H1 (cell line): ENCODE measurements around the gene SECISBP2L. TPM values are rescaled to one million over a fixed set of nuclear protein-coding genes. Genes with fewer than 3 reads are reported as not detected.

Experiments used
- CTCF ChIA-PET: fragments of 300-600 bp; sonication (Branson Sonifier 250); formaldehyde crosslinking; loops from one replicate; lab custom pipeline; 2021; ENCODE audit not compliant: partially characterized antibody; lab: Charles Lee
- POLR2A ChIA-PET: fragments of 300-600 bp; sonication (Branson Sonifier 250); formaldehyde crosslinking; loops from one replicate; lab custom pipeline; 2021; ENCODE audit warnings: inconsistent platforms; ENCODE audit not compliant: partially characterized antibody; lab: Charles Lee
- DNase-seq, 2 experiments: peaks; one replicate each; pipeline versions ENCODE4 v3.0.0 to v3.0.0-alpha.2; 2010 to 2022; ENCODE audit warnings: low spot score in 2 of 2, low read depth in 1 of 2, mixed read lengths in 1 of 2
- FAIRE-seq: peaks from 2 replicates; lab custom pipeline; 2011; peaks lifted over from hg19 to GRCh38; lab: Jason Lieb, UNC
- H2AFZ ChIP-seq: 2 replicates; pipeline ENCODE4 v1.8.1; 2012; ENCODE audit warnings: low read length, inconsistent platforms
- H2AK5ac ChIP-seq: 2 replicates; pipeline ENCODE4 v1.6.1; 2013; ENCODE audit warnings: low read depth, low read length
- H2BK120ac ChIP-seq: replicated peaks from 2 replicates; pipeline ENCODE3; 2013; ENCODE audit warnings: low read depth, low read length, inconsistent platforms
- H2BK12ac ChIP-seq: 2 replicates; pipeline ENCODE4 v1.6.1; 2013; ENCODE audit warnings: low read depth, low read length
- H2BK15ac ChIP-seq: 2 replicates; pipeline ENCODE4 v1.6.1; 2013; ENCODE audit warnings: low read length
- H2BK20ac ChIP-seq: 2 replicates; pipeline ENCODE4 v1.6.1; 2013; ENCODE audit warnings: low read length
- H2BK5ac ChIP-seq: 2 replicates; pipeline ENCODE4 v1.6.1; 2013; ENCODE audit warnings: low read depth, low read length
- H3K14ac ChIP-seq: 2 replicates; pipeline ENCODE4 v1.6.1; 2013; ENCODE audit warnings: inconsistent platforms; ENCODE audit not compliant: insufficient read length
- H3K18ac ChIP-seq: 2 replicates; pipeline ENCODE4 v1.6.1; 2013; ENCODE audit warnings: low read length; ENCODE audit errors: extremely low read depth
- H3K23ac ChIP-seq: 2 replicates; pipeline ENCODE4 v1.6.1; 2013; ENCODE audit warnings: inconsistent platforms; ENCODE audit not compliant: insufficient read length
- H3K23me2 ChIP-seq: 2 replicates; pipeline ENCODE4 v1.6.1; 2013; ENCODE audit warnings: low read depth, low read length
- H3K27ac ChIP-seq: 2 replicates; pipeline ENCODE4 v1.6.1; 2011; ENCODE audit warnings: low read depth, low read length, inconsistent platforms
- H3K27me3 ChIP-seq, 4 experiments: replicated peaks in 1 of 4; 1 replicate in 1 of 4; 2 replicates in 3 of 4; pipeline versions ENCODE4 v1.6.1 to v1.8.1; 2011 to 2013; ENCODE audit warnings: low read length in 3 of 4, mild to moderate bottlenecking in 3 of 4, inconsistent platforms in 2 of 4, mixed read lengths in 2 of 4, moderate library complexity in 1 of 4; ENCODE audit not compliant: control insufficient read depth in 3 of 4, insufficient read depth in 3 of 4; ENCODE audit errors: extremely low read depth in 1 of 4
- H3K36me3 ChIP-seq, 4 experiments: 2 replicates each; pipeline versions ENCODE4 v1.6.1 to v1.8.1; 2011 to 2013; ENCODE audit warnings: mild to moderate bottlenecking in 4 of 4, low read length in 3 of 4, moderate library complexity in 2 of 4, control low read depth in 1 of 4, inconsistent platforms in 1 of 4; ENCODE audit not compliant: insufficient read depth in 4 of 4, control insufficient read depth in 2 of 4
- H3K4ac ChIP-seq: replicated peaks from 2 replicates; pipeline ENCODE3; 2013; ENCODE audit warnings: low read length, low read depth, mixed read lengths, inconsistent platforms; ENCODE audit not compliant: insufficient read length
- H3K4me1 ChIP-seq, 4 experiments: replicated peaks in 1 of 4; 1 replicate in 1 of 4; 2 replicates in 3 of 4; pipeline versions ENCODE4 v1.6.1 to v1.8.1; 2011 to 2013; ENCODE audit warnings: low read length in 3 of 4, inconsistent platforms in 2 of 4, mixed read lengths in 1 of 4; ENCODE audit not compliant: insufficient read depth in 4 of 4, control insufficient read depth in 3 of 4
- H3K4me2 ChIP-seq, 2 experiments: 2 replicates each; pipeline versions ENCODE4 v1.6.1 to v1.8.1; 2011 to 2013; ENCODE audit warnings: low read depth in 2 of 2, low read length in 2 of 2, control low read depth in 1 of 2, inconsistent platforms in 1 of 2, mild to moderate bottlenecking in 1 of 2; ENCODE audit not compliant: insufficient read depth in 1 of 2
- H3K4me3 ChIP-seq, 4 experiments: fragments of 200-600, 300-600 bp in 1 of 4; sonication (generic), shearing (Covaris generic), sonication (Bioruptor Twin) in 1 of 4; 2 replicates each; pipeline versions ENCODE4 v1.5.1 to v1.8.1; 2011 to 2016; ENCODE audit warnings: low read length in 4 of 4, low read depth in 3 of 4, control low read depth in 2 of 4, inconsistent platforms in 2 of 4, mild to moderate bottlenecking in 2 of 4, mixed read lengths in 1 of 4, moderate library complexity in 1 of 4; ENCODE audit not compliant: insufficient read depth in 2 of 4; ENCODE audit errors: extremely low read depth in 1 of 4
- H3K56ac ChIP-seq: replicated peaks from 2 replicates; pipeline ENCODE3; 2013; ENCODE audit warnings: low read depth, mild to moderate bottlenecking, mixed read lengths, low read length, inconsistent platforms; ENCODE audit not compliant: insufficient read length
- H3K79me1 ChIP-seq: 2 replicates; pipeline ENCODE4 v1.6.1; 2013; ENCODE audit warnings: low read depth, low read length, control low read depth
- H3K79me2 ChIP-seq, 2 experiments: 2 replicates each; pipeline versions ENCODE4 v1.6.1 to v1.8.1; 2012 to 2013; ENCODE audit warnings: low read length in 2 of 2, mild to moderate bottlenecking in 2 of 2, inconsistent platforms in 1 of 2; ENCODE audit not compliant: insufficient read depth in 2 of 2, control insufficient read depth in 1 of 2
- H3K9ac ChIP-seq, 4 experiments: replicated peaks in 1 of 4; 1 replicate in 1 of 4; 2 replicates in 3 of 4; pipeline versions ENCODE4 v1.6.1 to v1.8.1; 2011 to 2013; ENCODE audit warnings: low read depth in 3 of 4, low read length in 3 of 4, control low read depth in 2 of 4, mild to moderate bottlenecking in 2 of 4, moderate library complexity in 2 of 4, inconsistent platforms in 1 of 4; ENCODE audit errors: extremely low read depth in 1 of 4
- H3K9me3 ChIP-seq, 2 experiments: 2 replicates each; pipeline versions ENCODE4 v1.6.1 to v1.8.1; 2012 to 2013; ENCODE audit warnings: mild to moderate bottlenecking in 2 of 2, moderate library complexity in 2 of 2, control low read depth in 1 of 2, inconsistent platforms in 1 of 2, low read depth in 1 of 2, low read length in 1 of 2, mixed read lengths in 1 of 2; ENCODE audit not compliant: insufficient read depth in 2 of 2
- H4K20me1 ChIP-seq, 2 experiments: replicated peaks in 1 of 2; 2 replicates each; pipeline versions ENCODE3 to v1.8.1; 2011 to 2013; ENCODE audit warnings: inconsistent platforms in 2 of 2, low read length in 2 of 2, mild to moderate bottlenecking in 1 of 2; ENCODE audit not compliant: insufficient read depth in 2 of 2, control insufficient read depth in 1 of 2
- H4K5ac ChIP-seq: 2 replicates; pipeline ENCODE4 v1.6.1; 2013; ENCODE audit warnings: low read length, low read depth, mixed read lengths, inconsistent platforms; ENCODE audit not compliant: insufficient read length
- H4K8ac ChIP-seq: 2 replicates; pipeline ENCODE4 v1.8.0; 2013; ENCODE audit warnings: mild to moderate bottlenecking, moderate library complexity, low read length, inconsistent platforms; ENCODE audit not compliant: insufficient read depth; ENCODE audit errors: extremely low read depth
- H4K91ac ChIP-seq: replicated peaks from 2 replicates; pipeline ENCODE3; 2013; ENCODE audit warnings: low read length, mixed read lengths, inconsistent platforms; ENCODE audit not compliant: insufficient read length
- BRCA1 ChIP-seq: IDR thresholded peaks from 2 replicates; pipeline ENCODE4 v1.6.1; 2012; ENCODE audit warnings: low read depth, low read length, improper control_type of control experiment
- GABPA ChIP-seq: IDR thresholded peaks from 2 replicates; pipeline ENCODE4 v1.6.1; 2011; ENCODE audit warnings: mild to moderate bottlenecking, low read length, moderate library complexity, borderline replicate concordance; ENCODE audit not compliant: insufficient read depth
- HDAC2 ChIP-seq, 2 experiments: fragments of 300-600 bp in 1 of 2; sonication (generic) in 1 of 2; IDR thresholded peaks; 2 replicates each; pipeline ENCODE4 v1.6.1; 2011 to 2012; ENCODE audit warnings: low read depth in 2 of 2, low read length in 2 of 2, mild to moderate bottlenecking in 2 of 2, moderate library complexity in 2 of 2, borderline replicate concordance in 1 of 2, inconsistent platforms in 1 of 2
- JUN ChIP-seq: IDR thresholded peaks from 2 replicates; pipeline ENCODE4 v1.6.1; 2011; ENCODE audit warnings: low read depth, mild to moderate bottlenecking, improper control_type of control experiment, low read length
- KDM1A ChIP-seq: fragments of 200-600, 300-600 bp; sonication (generic); IDR thresholded peaks from 2 replicates; pipeline ENCODE4 v1.7.1; 2016; ENCODE audit warnings: mild to moderate bottlenecking, low read length, borderline replicate concordance
- KDM5A ChIP-seq: fragments of 200-600 bp; IDR thresholded peaks from 2 replicates; pipeline ENCODE4 v1.7.1; 2012; ENCODE audit warnings: mild to moderate bottlenecking, low read length, inconsistent platforms, mixed read lengths
- SAP30 ChIP-seq: fragments of 300-600 bp; sonication (generic); IDR thresholded peaks from 2 replicates; pipeline ENCODE4 v1.7.1; 2012; ENCODE audit warnings: low read length, moderate library complexity, mild to moderate bottlenecking, inconsistent platforms; ENCODE audit not compliant: insufficient read depth, insufficient replicate concordance
- SIN3A ChIP-seq, 2 experiments: IDR thresholded peaks in 1 of 2; conservative IDR thresholded peaks in 1 of 2; 2 replicates each; pipeline ENCODE4 v1.6.1; 2011 to 2012; ENCODE audit warnings: low read length in 2 of 2, improper control_type of control experiment in 1 of 2, low read depth in 1 of 2, mild to moderate bottlenecking in 1 of 2
- SIX5 ChIP-seq: IDR thresholded peaks from 2 replicates; pipeline ENCODE4 v1.6.1; 2011; ENCODE audit warnings: mild to moderate bottlenecking, low read depth, low read length
- SUZ12 ChIP-seq: fragments of 200-600 bp; sonication (generic); IDR thresholded peaks from 2 replicates; pipeline ENCODE4 v1.6.1; 2012; ENCODE audit warnings: mild to moderate bottlenecking, inconsistent platforms, low read length, moderate library complexity, mixed read lengths
- WGBS, 2 experiments: shearing (Covaris generic) in 1 of 2; methylation state at CpG; one replicate each; pipeline versions ENCODE4 v1.1.6 to v1.1.7; 2013 to 2015; ENCODE audit warnings: low lambda C conversion rate in 2 of 2, mixed read lengths in 2 of 2, inconsistent platforms in 1 of 2, low coverage in 1 of 2, missing lambda C conversion rate in 1 of 2; ENCODE audit not compliant: insufficient replicate concordance in 2 of 2, insufficient coverage in 1 of 2, insufficient read length in 1 of 2; ENCODE audit errors: extremely low coverage in 1 of 2, missing lambda C conversion rate in 1 of 2; 5-methylcytosine and 5-hydroxymethylcytosine counted together
- polyA plus RNA-seq, 7 experiments: library from polyadenylated mRNA; depleted of rRNA in 3 of 7; stranded (reverse) in 5 of 7; unstranded in 2 of 7; fragments of >200 nt in 5 of 7; fragments of 200-250 nt in 2 of 7; gene quantifications; 1 replicate in 5 of 7; 2 replicates in 1 of 7; 4 replicates in 1 of 7; pipeline versions ENCODE4 v1.2.1 to v1.2.3, GENCODE V29; 2011 to 2013; ENCODE audit warnings: missing spikeins in 2 of 7, mixed read lengths in 2 of 7
- total RNA-seq: library from RNA; stranded (reverse); fragmentation: NEBNext Ultra II Directional; extraction: Animal tissue kit (Norgen Biotek cat#: 25700); gene quantifications from 2 replicates; pipeline ENCODE4 v1.2.1, GENCODE V29; 2021
- TF ChIP-seq, protein P1 (sequence below), 3 experiments: IDR thresholded peaks; 1 replicate in 2 of 3; 2 replicates in 1 of 3; pipeline versions ENCODE4 v1.5.1 to v1.6.1; 2011; ENCODE audit warnings: low read length in 3 of 3, mild to moderate bottlenecking in 3 of 3, inconsistent platforms in 2 of 3, low read depth in 1 of 3, moderate library complexity in 1 of 3; ENCODE audit not compliant: insufficient read depth in 1 of 3; ENCODE audit errors: control extremely low read depth in 1 of 3

Gene SECISBP2L
- total and polyA plus RNA-seq, 2 of the 8 experiments (the other 6 are each of a cell fraction or from before 2014, with no cell fraction given) = 7.6 to 22.8 TPM

DNA sequence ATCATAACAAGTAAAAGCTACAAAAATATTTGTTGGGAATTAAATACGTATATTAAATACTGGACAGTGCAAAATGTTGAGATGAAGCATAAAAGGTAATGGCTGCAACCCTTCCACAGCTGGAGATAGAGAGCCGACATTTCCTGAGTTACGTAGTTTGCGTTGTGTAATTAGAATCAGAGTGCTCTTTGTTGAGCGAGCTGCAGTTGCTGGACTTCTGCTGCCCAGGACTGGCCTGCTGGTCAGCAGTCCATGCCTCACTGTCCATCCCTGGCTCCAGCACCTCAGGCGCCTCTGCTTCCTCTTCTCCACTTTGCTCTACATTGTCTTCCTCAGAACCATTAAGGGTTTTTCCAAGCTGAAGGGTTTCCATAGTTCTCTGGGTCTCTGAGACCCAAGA, 54.1 kb downstream of the SECISBP2L start:
- Histone ChIP-seq H3K4ac (no peak overlapping the region), H2BK20ac (no peak overlapping the region), H4K5ac (no peak overlapping the region), H3K27ac (no peak overlapping the region), H2BK12ac (no peak overlapping the region), H3K56ac (no peak overlapping the region), H3K79me1 (no peaks in the 10 kb centered on the region), H3K9me3 (no peaks in the 10 kb centered on the region), H3K4me2 (no peak overlapping the region), H3K9ac (no peak overlapping the region), H2BK15ac (no peak overlapping the region), H3K23ac (no peak overlapping the region), H3K79me2 (no peaks in the 10 kb centered on the region), H3K36me3 (peaks cover 9 to 31% (median 18%) of the 10 kb centered on the region in 4 experiments; a peak in 6 of 8 replicates), H2BK5ac (no peak overlapping the region), H3K4me3 (no peak overlapping the region), H4K91ac (no peak overlapping the region), H3K14ac (no peak overlapping the region), H3K18ac (no peak overlapping the region), H3K23me2 (no peaks in the 10 kb centered on the region), H4K20me1 (no peaks in the 10 kb centered on the region), H2AFZ (no peak overlapping the region), H3K27me3 (no peaks in the 10 kb centered on the region), H4K8ac (no peak overlapping the region), H3K4me1 (no peaks in the 10 kb centered on the region), H2BK120ac (no peak overlapping the region), H2AK5ac (no peak overlapping the region)
- no peak for FAIRE-seq
- DNase-seq = no peak
- WGBS, 2 experiments = 87% methylated on average over 6 of the region's 6 CpGs; no CpG with 5 or more reads in 1 of the 2 experiments
- POLR2A ChIA-PET = no interaction called here
- CTCF ChIA-PET = interaction anchor here (0.7 to 1.2 kb wide), 2 partner anchors 12 to 131 kb away, joined by 3 read pairs; no protein-coding TSS in a partner anchor
- TF ChIP-seq KDM1A = no peak
- TF ChIP-seq SUZ12 = no peak
- TF ChIP-seq KDM5A = no peak
- TF ChIP-seq HDAC2 (IDR thresholded peaks at IDR 0.05; ENCODE audit: borderline replicate concordance in 1 of 2, low read depth in 2 of 2, low read length in 2 of 2) = no peak
- TF ChIP-seq SIX5 = no peak
- TF ChIP-seq, protein P1, sequence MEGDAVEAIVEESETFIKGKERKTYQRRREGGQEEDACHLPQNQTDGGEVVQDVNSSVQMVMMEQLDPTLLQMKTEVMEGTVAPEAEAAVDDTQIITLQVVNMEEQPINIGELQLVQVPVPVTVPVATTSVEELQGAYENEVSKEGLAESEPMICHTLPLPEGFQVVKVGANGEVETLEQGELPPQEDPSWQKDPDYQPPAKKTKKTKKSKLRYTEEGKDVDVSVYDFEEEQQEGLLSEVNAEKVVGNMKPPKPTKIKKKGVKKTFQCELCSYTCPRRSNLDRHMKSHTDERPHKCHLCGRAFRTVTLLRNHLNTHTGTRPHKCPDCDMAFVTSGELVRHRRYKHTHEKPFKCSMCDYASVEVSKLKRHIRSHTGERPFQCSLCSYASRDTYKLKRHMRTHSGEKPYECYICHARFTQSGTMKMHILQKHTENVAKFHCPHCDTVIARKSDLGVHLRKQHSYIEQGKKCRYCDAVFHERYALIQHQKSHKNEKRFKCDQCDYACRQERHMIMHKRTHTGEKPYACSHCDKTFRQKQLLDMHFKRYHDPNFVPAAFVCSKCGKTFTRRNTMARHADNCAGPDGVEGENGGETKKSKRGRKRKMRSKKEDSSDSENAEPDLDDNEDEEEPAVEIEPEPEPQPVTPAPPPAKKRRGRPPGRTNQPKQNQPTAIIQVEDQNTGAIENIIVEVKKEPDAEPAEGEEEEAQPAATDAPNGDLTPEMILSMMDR (IDR thresholded peaks at IDR 0.05; ENCODE audit: control extremely low read depth in 1 of 3, insufficient read depth in 1 of 3, low read depth in 1 of 3, low read length in 3 of 3) = no peak
- no peak for TF ChIP-seq GABPA
- no peak for TF ChIP-seq BRCA1
- TF ChIP-seq SIN3A (conservative IDR thresholded peaks at IDR 0.05 in 1 of 2, IDR thresholded peaks at IDR 0.05 in 1 of 2; ENCODE audit: low read depth in 1 of 2, low read length in 2 of 2) = no peak
- TF ChIP-seq JUN = no peak
- TF ChIP-seq SAP30 = no peak
